Heart left ventricle (tissue), 16 donors: Measurements from ENCODE around the gene UQCC2. TPM values are rescaled to one million over a fixed set of nuclear protein-coding genes. Genes with fewer than 3 reads are reported as not detected.

ENCODE experiments used
- ATAC-seq, 4 donors: fragments of 200-7000 bp; cut with Tn5 transposase; one replicate each; pipeline ENCODE4 v1.9.1; 2020 to 2022; ENCODE audit warnings: moderate library complexity in 4 of 4, mild to moderate bottlenecking in 3 of 4, moderate number of reproducible peaks in 1 of 4
- DNase-seq, 5 donors: peaks; one replicate each; pipeline ENCODE4 v3.0.0-alpha.2; 2020
- H3K27ac ChIP-seq, 12 donors: fragments of 200-600 bp; sonication (generic) in 4 of 12; one replicate each; pipeline versions ENCODE4 v1.5.0 to v1.8.0; 2016 to 2022; ENCODE audit warnings: mild to moderate bottlenecking in 2 of 12
- H3K27me3 ChIP-seq, 9 donors: fragments of 200-600 bp; sonication (generic) in 2 of 9; one replicate each; pipeline versions ENCODE4 v1.5.1 to v1.8.0; 2016 to 2022; ENCODE audit warnings: mild to moderate bottlenecking in 3 of 9
- H3K36me3 ChIP-seq, 9 donors: fragments of 200-600 bp; sonication (generic) in 2 of 9; one replicate each; pipeline versions ENCODE4 v1.5.0 to v1.8.0; 2018 to 2022; ENCODE audit warnings: mild to moderate bottlenecking in 2 of 9
- H3K4me1 ChIP-seq, 12 donors: fragments of 200-600 bp; sonication (generic) in 4 of 12; one replicate each; pipeline versions ENCODE4 v1.5.0 to v1.8.0; 2016 to 2022; ENCODE audit warnings: mild to moderate bottlenecking in 3 of 12
- H3K4me3 ChIP-seq, 12 donors: fragments of 200-600 bp; sonication (generic) in 4 of 12; one replicate each; pipeline versions ENCODE4 v1.5.0 to v1.8.0; 2017 to 2022; ENCODE audit warnings: mild to moderate bottlenecking in 9 of 12, moderate library complexity in 4 of 12
- H3K9me3 ChIP-seq, 12 donors: fragments of 200-600 bp; sonication (generic) in 4 of 12; one replicate each; pipeline versions ENCODE4 v1.5.0 to v1.8.0; 2016 to 2022; ENCODE audit warnings: mild to moderate bottlenecking in 1 of 12
- POLR2A ChIP-seq, 2 donors: fragments of 450-650 bp; IDR thresholded peaks; one replicate each; pipeline ENCODE4 v1.6.1; 2017; ENCODE audit warnings: antibody characterized with exemption in 2 of 2, mild to moderate bottlenecking in 2 of 2, moderate library complexity in 2 of 2
- WGBS, 4 donors: extraction: QIAGEN DNeasy Blood & Tissue Kit in 2 of 4; methylation state at CpG; one replicate each; pipeline versions ENCODE4 v1.1.5 to v1.1.7; 2013 to 2018; 5-methylcytosine and 5-hydroxymethylcytosine counted together
- intact Hi-C, 10 donors: fragments of 100-400 bp; cut with DNase I; formaldehyde crosslinking; loops; one replicate each; pipeline versions ENCODE4 v1.11.1 to v1.14.2; 2022
- polyA plus RNA-seq, 2 donors: library from polyadenylated mRNA; stranded (reverse); fragments of 200-250 nt; gene quantifications; one replicate each; pipeline ENCODE4 v1.2.3, GENCODE V29; 2013
- total RNA-seq, 9 donors: library from RNA; depleted of rRNA in 2 of 9; stranded (reverse); fragments of >200 nt in 2 of 9; fragmentation: NEBNext Ultra II Directional in 3 of 9; extraction: Animal tissue kit (Norgen Biotek cat#: 25700) in 3 of 9; gene quantifications; one replicate each; pipeline versions ENCODE4 v1.1.0 to v1.2.4, GENCODE V29; 2016 to 2023
- TF ChIP-seq, protein P1 (sequence below), 12 donors: fragments of 200-600 bp; sonication (generic) in 4 of 12; IDR thresholded peaks; one replicate each; pipeline versions ENCODE4 v1.5.0 to v1.8.0; 2018 to 2022; ENCODE audit warnings: antibody characterized with exemption in 12 of 12, mild to moderate bottlenecking in 5 of 12
- donor health status: ischemic (EF 13 %, LVEDD 7.1; RV severe dilation, severe dysfunction).
- donor health status: healthy with polysubstance abuse.
- donor health status: DM: no; HTN: yes; CAD: no.
- donor health status: DM: no; HTN: no; CAD: no.
- donor health status: ischemic (EF 25% LVEDD 6.9; RV normal size, moderate dysfunction).
- donor health status: ischemic (EF 25% LVEDD 5.7; RV mildly dilated, moderate dysfunction).
- donor health status: healthy.
- donor health status: DM: yes; HTN: yes; CAD: no.
- donor health status: ischemic (EF 35%, LVEDD 5.7; RV mildly dilated, moderate dysfunction).
- donor health status: nonischemic (EF 11% LVEDD 7.7; RV severe dilation, severe dysfunction).
- donor health status: DM: yes; HTN: yes; CAD: no.
- donor health status: PGD.
- donor health status: ischemic (EF 29% LVEDD 5.4; RV normal size, mild dysfunction).
- donor health status: nonischemic (EF 23%, LVEDD 6.1; RV moderate dilation, normal function).

The UQCC2 gene
- total and polyA plus RNA-seq, 11 donors: 88.5 to 496 (median 195) TPM

DNA sequence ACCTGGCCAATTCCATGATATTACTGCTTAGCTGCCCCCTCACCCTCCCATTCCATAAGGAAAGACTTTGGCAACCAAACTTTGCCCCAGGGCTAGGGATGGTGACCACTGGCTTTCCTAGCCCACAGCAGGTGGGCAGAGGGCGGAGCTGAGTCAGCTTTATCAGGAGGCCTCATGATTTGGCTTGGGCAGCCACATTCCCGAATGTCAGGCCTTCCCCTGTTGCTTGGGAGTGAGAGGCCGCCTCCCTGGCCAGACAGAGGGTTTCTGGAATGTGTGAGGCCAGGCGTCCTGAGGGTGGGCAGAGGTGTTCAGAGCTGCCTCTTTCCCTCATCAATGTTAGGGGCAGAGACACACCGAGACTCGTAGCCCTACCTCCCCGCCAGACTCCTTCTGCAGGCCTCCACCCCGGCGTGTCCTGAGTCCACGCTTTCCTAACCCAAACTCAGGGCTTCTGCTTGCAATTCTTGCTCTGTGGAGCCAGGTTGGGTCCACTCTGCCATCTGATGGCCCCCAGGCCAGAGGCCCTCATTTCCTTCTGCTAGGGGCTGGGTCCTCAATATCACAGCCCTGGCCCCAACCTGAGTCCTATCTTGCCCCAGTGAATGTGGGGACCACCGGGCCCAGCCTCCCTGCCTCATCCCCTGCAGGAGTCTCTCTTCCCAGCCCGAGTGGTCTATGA, 19.3 kb downstream of the UQCC2 start:
- H3K27ac ChIP-seq: peak overlapping the region; percentile 65 to 94 (median 82)
- H3K4me1 ChIP-seq: peaks cover 15 to 73% (median 61%) of the 10 kb centered on the region in 12 donors
- intact Hi-C loops: no loop called here
- WGBS, 4 donors: 65 to 71% (median 67%) methylated on average over 12 of the region's 12 CpGs
- H3K27me3 ChIP-seq: no peaks in the 10 kb centered on the region
- TF ChIP-seq, protein P1, sequence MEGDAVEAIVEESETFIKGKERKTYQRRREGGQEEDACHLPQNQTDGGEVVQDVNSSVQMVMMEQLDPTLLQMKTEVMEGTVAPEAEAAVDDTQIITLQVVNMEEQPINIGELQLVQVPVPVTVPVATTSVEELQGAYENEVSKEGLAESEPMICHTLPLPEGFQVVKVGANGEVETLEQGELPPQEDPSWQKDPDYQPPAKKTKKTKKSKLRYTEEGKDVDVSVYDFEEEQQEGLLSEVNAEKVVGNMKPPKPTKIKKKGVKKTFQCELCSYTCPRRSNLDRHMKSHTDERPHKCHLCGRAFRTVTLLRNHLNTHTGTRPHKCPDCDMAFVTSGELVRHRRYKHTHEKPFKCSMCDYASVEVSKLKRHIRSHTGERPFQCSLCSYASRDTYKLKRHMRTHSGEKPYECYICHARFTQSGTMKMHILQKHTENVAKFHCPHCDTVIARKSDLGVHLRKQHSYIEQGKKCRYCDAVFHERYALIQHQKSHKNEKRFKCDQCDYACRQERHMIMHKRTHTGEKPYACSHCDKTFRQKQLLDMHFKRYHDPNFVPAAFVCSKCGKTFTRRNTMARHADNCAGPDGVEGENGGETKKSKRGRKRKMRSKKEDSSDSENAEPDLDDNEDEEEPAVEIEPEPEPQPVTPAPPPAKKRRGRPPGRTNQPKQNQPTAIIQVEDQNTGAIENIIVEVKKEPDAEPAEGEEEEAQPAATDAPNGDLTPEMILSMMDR (IDR thresholded peaks at IDR 0.05): peak in 1 of 12 donors; percentile 8
- no peak for TF ChIP-seq POLR2A (IDR thresholded peaks at IDR 0.05)
- H3K9me3 ChIP-seq: no peaks in the 10 kb centered on the region
- ATAC-seq (peak; percentile 10 to 57 (median 51)), DNase-seq (peak in 4 of 5 donors; percentile 57 to 82 (median 66))
- no peak overlapping the region for H3K4me3 ChIP-seq
- H3K36me3 ChIP-seq: peaks cover 0 to 72% (median 43%) of the 10 kb centered on the region in 9 donors

DNA sequence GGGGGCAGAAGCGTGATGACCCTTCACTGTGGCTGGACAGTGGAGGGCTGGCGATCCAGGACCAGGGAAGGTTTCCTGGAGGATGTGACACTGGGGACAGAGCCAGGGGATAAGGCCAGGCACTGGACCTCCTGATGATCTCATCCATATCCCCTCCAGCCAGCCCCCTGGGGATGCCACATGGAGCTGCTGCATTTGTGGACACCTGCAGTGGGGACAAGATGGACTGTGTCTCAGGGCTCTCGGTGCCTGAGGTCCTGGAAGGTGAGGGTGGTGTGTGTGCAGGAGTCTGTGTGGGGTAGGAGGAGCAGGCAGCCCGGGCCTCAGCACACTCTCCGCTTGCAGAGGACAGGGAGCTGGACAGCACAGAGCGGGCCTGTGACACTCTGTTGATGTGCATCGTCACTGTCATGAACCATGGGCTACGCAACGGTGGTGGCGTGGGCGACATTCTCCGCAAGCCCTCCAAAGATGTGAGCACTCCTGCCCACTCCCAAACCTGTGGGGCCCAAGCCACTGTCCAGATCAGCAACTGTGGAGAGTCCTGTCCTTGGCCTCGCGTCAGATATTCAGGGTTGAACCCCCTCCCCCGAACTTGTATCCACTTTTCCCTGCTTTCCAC, 19.9 kb downstream of the UQCC2 start:
- TF ChIP-seq, protein P1 (IDR thresholded peaks at IDR 0.05): no peak
- no peak for TF ChIP-seq POLR2A (IDR thresholded peaks at IDR 0.05)
- intact Hi-C loops: no loop called here
- Histone ChIP-seq H3K4me3 (no peak overlapping the region), H3K27me3 (no peaks in the 10 kb centered on the region), H3K4me1 (peaks cover 15 to 66% (median 55%) of the 10 kb centered on the region in 12 donors), H3K9me3 (no peaks in the 10 kb centered on the region), H3K36me3 (peaks cover 0 to 72% (median 43%) of the 10 kb centered on the region in 9 donors), H3K27ac (peak overlapping the region in 10 of 12 donors; percentile 75 to 94 (median 84))
- peak in 1 of 5 donors; percentile 55 for DNase-seq
- 82 to 89% (median 83%) methylated on average over 13 to 15 of the region's 15 CpGs for WGBS, 4 donors
- ATAC-seq: no peak

DNA sequence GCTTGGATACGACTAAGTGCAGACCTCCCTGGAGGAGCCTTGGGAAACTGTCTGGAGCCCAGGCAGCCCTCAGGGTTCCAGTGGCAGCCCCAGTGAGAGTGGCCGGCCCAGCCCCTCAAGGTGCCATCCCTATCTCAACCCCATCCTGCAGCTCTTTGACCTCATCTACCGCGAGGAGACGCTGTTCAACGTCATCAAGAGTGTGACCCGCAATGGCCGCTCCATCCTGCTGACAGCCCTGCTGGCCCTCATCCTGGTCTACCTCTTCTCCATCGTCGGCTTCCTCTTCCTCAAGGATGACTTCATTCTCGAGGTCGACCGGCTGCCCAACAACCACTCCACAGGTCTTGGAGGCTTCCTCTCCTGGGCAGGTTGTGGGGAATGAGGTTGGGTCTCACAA, 20.7 kb downstream of the UQCC2 start:
- TF ChIP-seq POLR2A (IDR thresholded peaks at IDR 0.05): no peak
- TF ChIP-seq, protein P1 (IDR thresholded peaks at IDR 0.05): no peak
- Histone ChIP-seq H3K36me3 (peaks cover 0 to 74% (median 46%) of the 10 kb centered on the region in 9 donors), H3K9me3 (no peaks in the 10 kb centered on the region), H3K4me1 (peaks cover 9 to 58% (median 47%) of the 10 kb centered on the region in 12 donors), H3K27ac (no peak overlapping the region), H3K4me3 (no peak overlapping the region), H3K27me3 (no peaks in the 10 kb centered on the region)
- no peak for ATAC-seq
- peak in 1 of 5 donors; percentile 40 for DNase-seq
- intact Hi-C loops: no loop called here
- WGBS, 4 donors: 75 to 82% (median 77%) methylated on average over 13 of the region's 13 CpGs

DNA sequence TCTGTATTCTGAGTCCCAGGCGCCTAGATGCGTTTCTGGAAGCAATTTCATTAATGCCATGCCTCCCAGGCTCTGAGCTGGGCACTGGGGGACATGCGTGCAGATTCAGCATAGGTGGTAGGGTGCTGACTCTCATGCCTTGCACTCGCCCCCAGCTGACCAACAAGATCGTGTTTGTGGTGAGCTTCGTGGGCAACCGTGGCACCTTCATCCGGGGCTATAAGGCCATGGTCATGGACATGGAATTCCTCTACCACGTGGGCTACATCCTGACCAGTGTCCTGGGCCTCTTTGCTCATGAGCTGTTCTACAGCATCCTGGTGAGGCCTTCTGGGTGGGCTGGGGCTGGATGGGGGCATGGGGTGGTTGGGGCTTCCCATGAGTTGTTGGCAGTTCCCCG, 21.6 kb downstream of the UQCC2 start:
- H3K4me3 ChIP-seq: no peak overlapping the region
- no peak overlapping the region for H3K27ac ChIP-seq
- WGBS, 4 donors: 91 to 96% (median 92%) methylated on average over 5 to 10 of the region's 10 CpGs
- peaks cover 0 to 74% (median 38%) of the 10 kb centered on the region in 9 donors for H3K36me3 ChIP-seq
- peaks cover 3 to 49% (median 38%) of the 10 kb centered on the region in 12 donors for H3K4me1 ChIP-seq
- no peak for ATAC-seq
- intact Hi-C loops: no loop called here
- H3K9me3 ChIP-seq: no peaks in the 10 kb centered on the region
- TF ChIP-seq, protein P1 (IDR thresholded peaks at IDR 0.05): no peak
- no peak for TF ChIP-seq POLR2A (IDR thresholded peaks at IDR 0.05)
- no peaks in the 10 kb centered on the region for H3K27me3 ChIP-seq
- peak in 1 of 5 donors; percentile 23 for DNase-seq
